HG03354 (cell line): ENCODE results near the gene SRGAP2C.
"Not testable (repeated sequence)": the region's sequence is repeated elsewhere in the genome, so short reads cannot be mapped to it uniquely, and the experiment has no call there.

ENCODE experiments used
- ATAC-seq: cut with Tn5 transposase; IDR thresholded peaks from one replicate; pipeline ENCODE4 v1.9.1; 2021; ENCODE audit warnings: mild to moderate bottlenecking; ENCODE audit not compliant: unreplicated experiment, poor library complexity, severe bottlenecking

Gene SRGAP2C

GRCh38 chr1:121362234-121362883, 177.6 kb downstream of the SRGAP2C start:
- not testable (repeated sequence) for ATAC-seq

- not testable (repeated sequence) for ATAC-seq
Observed at GRCh38 chr1:121365316-121365715, 180.5 kb downstream of the SRGAP2C start.

- ATAC-seq, result peak; percentile 50
Observed at GRCh38 chr1:121365723-121366122, 180.9 kb downstream of the SRGAP2C start.

GRCh38 chr1:121366171-121366570, 181.4 kb downstream of the SRGAP2C start:
- ATAC-seq, result not testable (repeated sequence)

GRCh38 chr1:121368910-121369309, 184.1 kb downstream of the SRGAP2C start:
- not testable (repeated sequence) for ATAC-seq

- ATAC-seq, result not testable (repeated sequence)
Observed at GRCh38 chr1:121369959-121370358, 185.2 kb downstream of the SRGAP2C start.

GRCh38 chr1:121374851-121375367, 190.1 kb downstream of the SRGAP2C start:
- ATAC-seq, result not testable (repeated sequence)

- ATAC-seq, result not testable (repeated sequence)
Observed at GRCh38 chr1:121376986-121377385, 192.2 kb downstream of the SRGAP2C start.

- ATAC-seq, result not testable (repeated sequence)
Observed at GRCh38 chr1:121378757-121379156, 194.0 kb downstream of the SRGAP2C start.

GRCh38 chr1:121384754-121385153, 200.0 kb downstream of the SRGAP2C start:
- ATAC-seq, result not testable (repeated sequence)

- ATAC-seq, result not testable (repeated sequence)
Observed at GRCh38 chr1:121385162-121385561, 200.4 kb downstream of the SRGAP2C start.

GRCh38 chr1:121385563-121386288, 201.0 kb downstream of the SRGAP2C start:
- not testable (repeated sequence) for ATAC-seq

GRCh38 chr1:121386319-121386948, 201.7 kb downstream of the SRGAP2C start:
- not testable (repeated sequence) for ATAC-seq

- not testable (repeated sequence) for ATAC-seq
Observed at GRCh38 chr1:121389895-121390560, 205.3 kb downstream of the SRGAP2C start.

GRCh38 chr1:121392130-121392529, 207.4 kb downstream of the SRGAP2C start:
- ATAC-seq, result not testable (repeated sequence)

GRCh38 chr1:121395718-121396201, 211.0 kb downstream of the SRGAP2C start:
- not testable (repeated sequence) for ATAC-seq

- not testable (repeated sequence) for ATAC-seq
Observed at GRCh38 chr1:121396335-121397081, 211.7 kb downstream of the SRGAP2C start.

GRCh38 chr1:121397101-121397500, 212.3 kb downstream of the SRGAP2C start:
- not testable (repeated sequence) for ATAC-seq

- not testable (repeated sequence) for ATAC-seq
Observed at GRCh38 chr1:121399193-121399592, 214.4 kb downstream of the SRGAP2C start.
